GM19099 (cell line): Measurements from ENCODE around the gene TLR6.

ENCODE experiments used
- POLR2A ChIP-seq: IDR thresholded peaks from 3 replicates; pipeline ENCODE4 v1.6.1; 2011; ENCODE audit warnings: low read depth; ENCODE audit not compliant: insufficient read length; ENCODE audit errors: extremely low read depth

TLR6 gene

DNA sequence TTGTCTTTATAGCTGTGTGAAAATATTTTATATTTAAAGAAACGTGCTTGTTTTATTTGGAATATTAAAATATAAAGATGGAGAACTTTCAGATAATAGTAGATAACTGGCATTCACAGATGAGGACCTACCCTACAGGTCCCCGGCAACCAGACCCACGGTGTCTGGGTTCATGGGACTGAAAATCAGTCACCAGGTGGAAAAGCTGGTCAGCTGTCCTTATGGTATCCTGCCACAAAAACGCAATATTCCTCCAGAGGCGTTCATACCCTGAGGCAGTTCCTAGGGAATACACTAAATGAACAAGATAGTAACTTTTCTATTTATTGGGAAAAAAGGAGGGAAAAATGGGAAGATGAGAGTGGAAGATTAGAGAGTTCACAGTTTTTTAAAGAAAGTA lies 1.2 kb downstream of the TLR6 start:
- TF ChIP-seq POLR2A = no peak

DNA sequence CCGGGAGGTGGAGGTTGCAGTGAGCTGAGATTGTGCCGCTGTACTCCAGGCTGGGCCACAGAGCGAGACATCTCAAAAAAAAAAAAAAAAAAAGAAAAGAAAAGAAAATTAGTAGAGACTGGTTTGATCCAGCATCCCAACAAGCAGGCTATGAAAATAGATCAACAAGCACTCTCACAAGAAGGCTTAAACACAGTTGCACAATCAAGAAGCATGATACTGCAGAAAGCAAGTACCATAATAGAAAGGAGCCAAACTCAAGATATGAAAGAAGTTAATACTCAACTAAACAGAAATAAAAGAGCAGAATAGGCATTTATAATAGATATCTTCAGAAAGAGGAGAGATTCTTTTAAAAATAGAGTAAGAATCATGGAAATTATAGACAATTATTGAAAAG lies 10.6 kb downstream of the TLR6 start:
- TF ChIP-seq POLR2A = no peak

DNA sequence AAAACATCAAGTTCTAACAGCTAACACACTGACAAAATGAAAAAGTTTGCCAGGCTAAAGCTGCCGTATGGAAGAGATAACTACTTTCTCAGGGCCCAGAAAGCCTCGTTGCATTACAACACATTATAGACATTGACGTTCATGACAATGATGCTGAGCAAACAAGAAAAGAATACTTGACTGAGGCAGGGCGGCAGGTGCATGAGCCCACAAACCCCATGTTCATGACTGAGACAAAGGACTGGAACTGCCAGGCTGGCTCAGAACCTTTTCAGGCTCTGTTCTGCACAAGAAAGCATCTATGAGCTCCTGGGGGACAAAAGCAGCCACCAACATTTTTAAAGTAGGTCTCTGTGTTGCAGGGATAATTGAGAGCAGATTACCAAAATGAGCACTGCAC lies 13.6 kb downstream of the TLR6 start:
- TF ChIP-seq POLR2A = no peak

DNA sequence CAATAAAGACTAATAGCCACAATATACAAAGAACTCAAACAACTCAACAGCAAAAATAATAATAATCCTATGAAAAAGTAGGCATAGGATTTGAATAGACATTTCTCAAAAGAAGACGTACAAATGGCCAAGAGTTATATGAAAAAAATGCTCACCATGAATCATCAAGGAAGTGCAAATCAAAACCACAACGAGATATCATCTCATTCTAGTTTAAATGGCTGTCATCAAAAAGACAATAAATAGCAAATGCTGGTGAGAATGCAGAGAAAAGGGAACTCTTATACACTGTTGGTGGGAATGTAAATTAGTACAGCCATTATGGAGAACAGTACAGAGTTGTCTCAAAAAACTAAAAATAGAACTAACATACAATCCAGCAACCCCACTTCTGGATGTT lies 18.8 kb downstream of the TLR6 start:
- TF ChIP-seq POLR2A = no peak

DNA sequence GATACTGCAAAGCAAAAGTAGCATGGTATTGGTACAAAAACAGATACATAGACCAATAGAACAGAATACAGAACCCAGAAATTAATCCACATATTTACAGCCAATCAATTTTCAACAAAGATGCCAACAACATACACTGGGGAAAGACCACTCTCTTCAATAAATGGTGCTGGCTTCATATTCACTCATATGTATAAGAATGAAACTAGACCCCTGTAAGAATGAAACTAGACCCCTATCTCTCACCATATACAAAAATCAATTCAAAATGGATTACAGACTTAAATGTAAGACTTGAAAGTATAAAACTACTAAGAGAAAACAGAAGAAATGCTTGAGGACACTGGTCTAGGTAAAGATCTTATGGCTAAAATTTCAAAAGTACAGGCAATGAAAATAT lies 19.3 kb downstream of the TLR6 start:
- no peak for TF ChIP-seq POLR2A

DNA sequence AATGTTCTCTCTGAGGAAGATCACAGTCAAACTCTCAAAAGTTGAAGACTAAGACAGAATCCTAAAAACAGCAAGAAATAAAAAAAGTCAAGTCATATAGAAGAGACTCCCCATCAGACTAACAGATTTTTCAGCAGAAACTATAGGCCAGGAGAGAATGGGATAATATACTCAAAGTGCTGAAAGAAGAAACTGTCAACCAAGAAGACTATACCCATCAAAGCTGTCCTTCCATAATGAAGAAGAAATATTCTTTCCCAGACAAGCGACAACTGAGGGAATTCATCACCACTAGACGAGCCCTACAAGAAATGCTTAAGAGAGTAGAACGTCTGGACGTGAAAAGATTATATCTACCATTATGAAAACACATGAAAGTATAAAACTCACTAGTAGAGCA lies 22.0 kb downstream of the TLR6 start:
- no peak for TF ChIP-seq POLR2A

DNA sequence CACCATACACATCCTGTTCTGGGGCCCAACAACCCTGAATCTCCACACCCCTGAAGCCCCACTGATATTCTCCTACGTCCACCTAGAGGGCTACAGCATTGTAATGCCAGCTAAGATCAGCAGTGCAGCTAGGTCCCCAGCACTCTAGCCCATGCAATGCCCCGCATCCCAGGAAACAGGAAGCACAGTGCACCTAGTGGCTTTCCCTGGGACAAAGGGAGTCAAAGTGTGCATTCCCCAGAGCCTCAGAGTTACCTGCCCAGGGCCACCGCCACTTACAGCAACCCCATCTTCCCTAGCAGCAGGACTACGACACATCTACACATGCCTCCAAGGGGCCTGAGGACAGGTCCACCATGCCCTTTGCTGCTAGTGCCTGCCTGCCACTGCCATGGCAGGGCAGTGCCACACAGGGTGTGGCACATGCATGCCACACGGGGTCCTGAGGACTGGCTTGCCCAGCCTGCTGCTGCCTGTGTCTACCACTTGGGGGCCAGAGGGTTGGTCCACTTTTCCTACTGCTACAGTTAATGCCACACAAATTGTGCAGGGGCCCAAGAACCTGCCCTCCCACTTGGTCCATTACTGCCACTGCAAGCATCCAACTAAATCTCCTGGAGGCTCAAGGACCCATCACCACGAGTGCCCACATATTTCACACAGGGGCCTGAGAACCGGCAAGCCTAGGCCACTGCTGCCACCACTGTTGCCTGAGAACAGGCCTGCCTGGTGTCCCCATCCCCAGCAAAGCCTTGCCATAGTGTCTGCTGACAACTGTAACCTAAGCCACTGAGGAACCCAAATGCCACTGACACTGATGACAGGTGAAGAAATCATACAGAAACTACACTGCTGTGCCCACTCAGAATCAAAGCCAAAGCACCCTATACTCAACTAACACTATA lies 23.7 kb downstream of the TLR6 start:
- no peak for TF ChIP-seq POLR2A

DNA sequence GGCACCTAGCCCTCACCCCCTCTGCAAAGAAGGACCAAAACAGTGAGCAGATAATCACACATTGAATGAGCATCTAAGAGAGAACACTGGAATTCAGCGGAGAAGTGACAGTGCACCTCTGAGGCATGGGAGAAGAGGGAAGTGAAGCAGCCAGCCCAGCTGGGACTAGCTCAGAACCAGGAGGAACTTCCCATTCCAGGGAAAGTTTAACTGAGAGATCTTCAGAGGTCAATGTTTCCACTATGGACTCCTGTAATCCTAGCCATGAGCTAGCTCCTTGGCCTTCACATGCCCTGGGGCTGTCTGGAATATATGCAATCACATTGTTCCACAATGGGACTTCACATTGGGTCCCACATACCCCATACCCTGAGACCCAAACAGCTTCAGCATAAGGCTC lies 24.4 kb downstream of the TLR6 start:
- no peak for TF ChIP-seq POLR2A

DNA sequence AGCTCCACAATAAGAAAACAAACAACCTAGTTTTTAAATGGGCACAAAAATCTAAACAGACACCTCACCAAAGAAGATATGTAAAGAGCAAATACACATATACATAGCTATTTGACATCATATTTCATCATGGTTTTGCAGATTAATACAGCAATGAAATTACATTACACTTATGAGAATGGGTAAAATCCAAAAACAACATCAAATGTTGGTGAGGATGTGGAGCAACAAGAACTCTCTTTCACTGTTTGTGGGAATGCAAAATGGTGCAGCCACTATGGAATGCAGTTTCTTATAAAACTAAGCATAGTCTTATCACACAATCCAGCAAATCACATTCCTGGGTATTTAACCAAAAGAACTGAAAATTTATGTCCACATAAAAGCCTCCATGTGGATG lies 25.0 kb downstream of the TLR6 start:
- no peak for TF ChIP-seq POLR2A

DNA sequence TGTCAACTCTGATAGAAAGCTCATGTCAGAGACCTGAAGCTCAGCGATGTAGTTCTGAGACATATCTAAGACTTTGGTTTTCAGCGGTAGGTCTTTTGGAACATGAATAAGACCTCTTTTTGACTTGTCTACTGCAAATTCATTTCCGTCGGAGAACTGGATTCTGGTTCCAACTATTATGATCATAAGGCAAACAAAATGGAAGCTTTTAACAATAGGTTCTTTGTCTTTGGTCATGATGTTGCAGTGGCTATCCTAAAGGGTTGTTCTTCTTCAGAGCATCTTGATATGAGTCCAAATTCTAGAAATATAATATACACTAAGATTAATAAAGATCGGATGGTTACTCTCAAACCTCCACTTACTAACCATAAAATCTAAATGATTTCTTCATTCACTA lies 27.4 kb downstream of the TLR6 start:
- no peak for TF ChIP-seq POLR2A

DNA sequence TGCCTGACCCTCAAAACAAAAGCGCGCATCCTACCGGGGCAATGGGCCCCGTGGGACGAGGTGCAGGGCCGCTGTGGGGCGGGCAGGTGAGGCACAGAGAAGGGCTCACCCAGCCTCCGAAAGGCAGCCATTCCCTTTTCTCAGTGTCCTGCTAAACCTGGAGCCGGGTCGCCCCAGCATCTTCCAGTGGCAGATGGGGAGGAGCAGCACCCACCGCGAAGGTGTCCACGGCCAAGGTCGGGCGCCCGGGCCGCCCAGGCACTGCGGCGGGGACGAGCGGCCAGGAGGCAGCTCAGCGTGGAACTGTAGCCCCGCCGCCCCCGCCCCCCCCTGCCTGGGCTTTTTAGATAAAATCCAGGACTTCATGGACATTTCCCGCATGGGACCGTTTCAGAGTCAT lies 32.9 kb downstream of the TLR6 start:
- no peak for TF ChIP-seq POLR2A

DNA sequence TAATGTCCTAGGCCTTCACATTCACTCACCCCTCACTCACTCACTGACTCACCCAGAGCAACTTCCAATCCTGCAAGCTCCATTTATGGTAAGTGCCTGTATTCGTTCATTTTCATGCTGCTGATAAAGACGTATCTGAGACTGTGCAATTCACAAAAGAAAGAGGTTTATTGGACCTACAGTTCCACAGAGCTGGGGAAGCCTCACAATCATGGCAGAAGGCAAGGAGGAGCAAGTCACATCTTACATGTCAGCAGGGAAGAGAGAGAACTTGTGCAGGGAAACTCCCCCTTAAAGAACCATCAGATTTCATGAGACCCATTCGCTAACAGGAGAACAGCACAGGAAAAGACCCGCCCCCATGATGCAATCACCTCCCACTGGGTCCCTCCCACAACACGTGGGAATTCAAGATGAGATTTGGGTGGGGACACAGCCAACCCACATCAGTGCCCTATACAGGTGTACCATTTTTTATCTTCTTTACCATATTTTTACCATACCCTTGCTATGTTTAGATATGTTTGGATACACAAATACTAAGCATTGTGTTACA lies 33.8 kb downstream of the TLR6 start:
- no peak for TF ChIP-seq POLR2A

DNA sequence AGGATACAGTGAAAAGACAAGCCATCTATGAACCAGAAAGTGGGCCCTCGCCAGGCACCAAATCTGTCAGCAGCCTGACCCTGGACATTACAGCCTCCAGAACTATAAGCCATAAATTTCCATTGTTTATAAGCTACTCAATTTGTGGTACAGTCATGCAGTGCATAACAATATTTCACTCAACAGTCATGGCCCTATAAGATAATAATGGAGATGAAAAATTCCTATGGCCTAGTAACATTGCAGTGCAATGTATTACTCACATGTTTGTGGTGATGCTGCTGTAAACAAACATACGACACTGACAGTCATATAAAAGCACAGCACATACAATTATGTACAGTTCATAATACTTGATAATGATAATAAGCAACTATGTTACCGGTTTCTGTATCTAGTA lies 34.9 kb downstream of the TLR6 start:
- TF ChIP-seq POLR2A = no peak

DNA sequence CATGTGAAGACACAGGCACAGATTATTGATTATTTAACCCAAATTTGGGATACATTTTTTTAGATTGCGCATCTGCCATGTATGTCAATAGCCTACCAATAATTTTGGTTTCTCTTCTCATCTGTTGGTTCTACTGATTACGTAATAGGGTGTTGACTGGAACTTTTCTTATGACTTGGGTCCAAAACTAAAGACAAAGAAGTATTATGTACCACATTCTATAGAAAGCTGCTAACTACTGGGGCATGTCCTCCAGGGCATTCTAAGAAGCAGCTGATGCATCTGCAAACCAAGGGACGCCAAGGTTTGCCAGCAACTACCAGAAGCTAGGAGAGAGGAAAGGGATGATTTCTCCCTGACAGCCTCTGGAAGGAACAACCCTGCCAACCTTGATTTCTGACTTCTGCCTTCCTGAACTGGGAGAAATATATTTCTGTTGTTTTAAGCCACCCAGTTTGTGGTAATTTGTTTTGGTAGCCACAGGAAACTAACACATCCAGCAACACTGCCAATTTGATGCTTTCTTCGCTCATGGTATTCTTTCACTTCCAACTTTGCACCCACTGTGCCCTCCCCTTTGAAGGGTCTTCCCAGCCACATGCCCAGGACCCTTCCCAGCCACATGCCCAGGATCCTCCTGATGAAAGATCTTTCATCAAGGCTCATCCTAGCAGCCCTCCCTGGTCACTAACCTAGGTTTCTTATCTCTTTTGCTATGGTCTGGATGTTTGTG lies 36.1 kb downstream of the TLR6 start:
- TF ChIP-seq POLR2A = no peak

DNA sequence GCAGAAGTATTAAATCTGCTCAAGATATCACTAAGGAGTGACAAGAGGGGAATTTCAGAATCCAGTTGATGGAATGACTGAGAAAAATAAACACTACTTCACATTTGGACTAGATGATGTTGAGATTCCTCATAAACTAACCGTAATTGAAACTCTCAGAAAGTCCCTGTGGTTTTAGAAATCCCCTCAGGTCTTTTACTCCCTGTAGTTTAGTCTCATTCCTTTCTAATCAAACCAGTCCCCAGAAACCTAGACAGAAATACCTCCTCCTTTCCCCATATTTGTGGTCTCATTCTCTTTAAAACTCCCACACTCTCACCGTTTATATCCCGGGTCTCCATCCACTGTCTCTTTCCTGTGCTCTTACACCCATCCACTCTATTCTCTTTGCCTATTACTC lies 37.0 kb downstream of the TLR6 start:
- TF ChIP-seq POLR2A = no peak

DNA sequence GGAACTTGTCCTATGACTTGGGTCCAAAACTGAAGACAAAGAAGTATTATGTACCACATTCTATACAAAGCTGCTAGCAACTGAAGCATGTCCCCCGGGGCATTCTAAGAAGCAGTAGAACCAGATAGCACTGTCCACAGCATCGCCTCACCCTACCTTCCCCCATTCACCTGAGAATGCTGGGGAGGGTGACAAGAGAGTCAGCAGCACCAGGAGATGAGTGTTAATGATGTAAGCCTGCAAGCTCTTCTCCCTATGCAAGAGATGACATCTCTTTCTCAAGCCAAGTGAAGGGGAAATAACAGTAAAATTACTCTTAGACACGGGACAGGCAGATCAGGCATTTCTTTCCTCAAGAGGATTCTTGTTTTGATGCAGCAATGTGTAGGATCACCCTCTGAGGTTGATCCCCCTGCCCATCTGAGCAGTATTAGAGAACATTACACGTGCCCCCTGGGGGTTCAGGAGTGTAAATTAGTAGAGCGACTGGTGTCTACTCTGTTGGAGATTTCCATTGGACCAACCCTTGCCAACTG lies 38.1 kb downstream of the TLR6 start:
- TF ChIP-seq POLR2A = no peak
